SK-N-SH (cell line): Measurements from ENCODE around the gene PSMG4. TPM values are rescaled to one million over a fixed set of nuclear protein-coding genes. Genes with fewer than 3 reads are reported as not detected.

Experiments used
- CTCF ChIA-PET: fragments of 300-600, 350-600 bp; formaldehyde crosslinking; extraction: SDS; loops from one replicate; lab custom pipeline; 2021; lab: Yijun Ruan, JAX
- POLR2A ChIA-PET: fragments of 350-600 bp; sonication (Branson Sonifier 250); formaldehyde crosslinking; extraction: SDS; loops from one replicate; lab custom pipeline; 2020; ENCODE audit warnings: antibody characterized with exemption, inconsistent platforms; lab: Yijun Ruan, JAX
- DNase-seq: peaks from one replicate; pipeline ENCODE4 v3.0.0; 2012
- H2AFZ ChIP-seq: fragments of 200-600 bp; sonication (generic); 2 replicates; pipeline ENCODE4 v1.8.1; 2016; ENCODE audit warnings: antibody characterized with exemption, mild to moderate bottlenecking, low read depth
- H3F3A ChIP-seq: fragments of 200-600 bp; sonication (generic); replicated peaks from 2 replicates; pipeline ENCODE3; 2016; ENCODE audit warnings: antibody characterized with exemption, mild to moderate bottlenecking; ENCODE audit not compliant: insufficient read depth
- H3K27ac ChIP-seq, 2 experiments: fragments of 200-500 bp in 1 of 2; fragments of 200-600 bp in 1 of 2; sonication (Bioruptor generic) in 1 of 2; sonication (generic), shearing (Covaris generic) in 1 of 2; 2 replicates each; pipeline versions ENCODE4 v1.5.1 to v1.6.1; 2014 to 2016; ENCODE audit warnings: low read depth in 2 of 2, inconsistent platforms in 1 of 2, low read length in 1 of 2, mild to moderate bottlenecking in 1 of 2, mixed read lengths in 1 of 2
- H3K27me3 ChIP-seq: fragments of 200-600 bp; sonication (generic), shearing (Covaris generic); 2 replicates; pipeline ENCODE4 v1.6.1; 2016; ENCODE audit warnings: mixed run types; ENCODE audit not compliant: insufficient read depth
- H3K36me3 ChIP-seq, 2 experiments: fragments of 200-500 bp in 1 of 2; fragments of 200-600 bp in 1 of 2; sonication (Bioruptor generic) in 1 of 2; sonication (generic) in 1 of 2; replicated peaks in 1 of 2; 2 replicates each; pipeline versions ENCODE3 to v1.5.1; 2014 to 2016; ENCODE audit warnings: low read length in 1 of 2, mild to moderate bottlenecking in 1 of 2; ENCODE audit not compliant: insufficient read depth in 2 of 2, control insufficient read depth in 1 of 2
- H3K4me1 ChIP-seq, 2 experiments: fragments of 200-500 bp in 1 of 2; fragments of 200-600 bp in 1 of 2; sonication (Bioruptor generic) in 1 of 2; sonication (generic), shearing (Covaris generic) in 1 of 2; 2 replicates each; pipeline versions ENCODE4 v1.5.1 to v1.6.1; 2014 to 2016; ENCODE audit warnings: low read depth in 1 of 2, low read length in 1 of 2, mixed run types in 1 of 2; ENCODE audit not compliant: insufficient read depth in 2 of 2, control insufficient read depth in 1 of 2
- H3K4me2 ChIP-seq: fragments of 200-600 bp; sonication (generic), shearing (Covaris generic); 2 replicates; pipeline ENCODE4 v1.6.1; 2017; ENCODE audit warnings: mixed run types
- H3K4me3 ChIP-seq, 2 experiments: fragments of 200-500 bp in 1 of 2; fragments of 200-600 bp in 1 of 2; sonication (Bioruptor generic) in 1 of 2; sonication (generic), shearing (Covaris generic) in 1 of 2; 2 replicates each; pipeline versions ENCODE4 v1.5.1 to v1.8.1; 2014 to 2016; ENCODE audit warnings: low read depth in 2 of 2, inconsistent platforms in 1 of 2, low read length in 1 of 2, mild to moderate bottlenecking in 1 of 2, mixed read lengths in 1 of 2, moderate library complexity in 1 of 2
- H3K79me2 ChIP-seq: fragments of 200-600 bp; sonication (generic); 2 replicates; pipeline ENCODE4 v1.8.1; 2017; ENCODE audit warnings: mild to moderate bottlenecking; ENCODE audit not compliant: insufficient read depth
- H3K9ac ChIP-seq: fragments of 200-600 bp; sonication (generic); 2 replicates; pipeline ENCODE4 v1.6.1; 2017; ENCODE audit warnings: mixed run types
- H3K9me2 ChIP-seq: fragments of 200-600 bp; sonication (generic); 2 replicates; pipeline ENCODE4 v1.6.1; 2017; ENCODE audit warnings: mixed run types
- H3K9me3 ChIP-seq: fragments of 200-600 bp; sonication (generic); 2 replicates; pipeline ENCODE4 v1.6.1; 2017; ENCODE audit warnings: mixed run types, mild to moderate bottlenecking, moderate library complexity
- H4K20me1 ChIP-seq: fragments of 200-600 bp; sonication (generic); 2 replicates; pipeline ENCODE4 v1.6.1; 2017; ENCODE audit warnings: mild to moderate bottlenecking, mixed run types; ENCODE audit not compliant: insufficient read depth
- CHD2 ChIP-seq: fragments of 150-350 bp; IDR thresholded peaks from 2 replicates; pipeline ENCODE4 v1.6.1; 2018; ENCODE audit warnings: low read length; ENCODE audit not compliant: partially characterized antibody
- CTCF ChIP-seq: fragments of 200-600 bp; sonication (generic); IDR thresholded peaks from 2 replicates; pipeline ENCODE4 v1.6.1; 2017; ENCODE audit warnings: antibody characterized with exemption, mild to moderate bottlenecking, moderate library complexity
- ELF1 ChIP-seq: IDR thresholded peaks from 2 replicates; pipeline ENCODE4 v1.4.0; 2012
- EP300 ChIP-seq, 2 experiments: IDR thresholded peaks; 2 replicates each; pipeline versions ENCODE4 v1.4.0 to v1.6.1; 2012; ENCODE audit warnings: borderline replicate concordance in 1 of 2, low read depth in 1 of 2, low read length in 1 of 2
- FOXJ3 ChIP-seq: sonication (generic); formaldehyde crosslinking; IDR thresholded peaks from 2 replicates; pipeline ENCODE4 v1.5.1; 2020; ENCODE audit warnings: mild to moderate bottlenecking, missing genetic modification reagents
- JUND ChIP-seq: IDR thresholded peaks from 2 replicates; pipeline ENCODE4 v1.4.0; 2012
- NFIC ChIP-seq: IDR thresholded peaks from 2 replicates; pipeline ENCODE4 v1.4.0; 2012; ENCODE audit warnings: borderline replicate concordance
- POLR2AphosphoS5 ChIP-seq: IDR thresholded peaks from 2 replicates; pipeline ENCODE4 v1.6.1; 2012; ENCODE audit warnings: low read depth, low read length
- SIN3A ChIP-seq: IDR thresholded peaks from 2 replicates; pipeline ENCODE4 v1.6.1; 2012; ENCODE audit warnings: low read depth, mild to moderate bottlenecking, low read length, moderate library complexity, borderline replicate concordance
- USF1 ChIP-seq: IDR thresholded peaks from 2 replicates; pipeline ENCODE4 v1.4.0; 2012; ENCODE audit warnings: low read depth, borderline replicate concordance
- WGBS: methylation state at CpG from one replicate; pipeline ENCODE4 v1.1.6; 2017; ENCODE audit warnings: low lambda C conversion rate; 5-methylcytosine and 5-hydroxymethylcytosine counted together
- polyA plus RNA-seq, 3 experiments: library from polyadenylated mRNA; depleted of rRNA; stranded (reverse); fragments of >200 nt; gene quantifications; 2 replicates each; pipeline ENCODE4 v1.2.3, GENCODE V29; 2012

PSMG4 gene
- polyA plus RNA-seq, 1 of the 3 experiments (the other 2 are of a cell fraction): 61.3 TPM

- POLR2A ChIA-PET: no interaction called here
- TF ChIP-seq JUND (no peak), ELF1 (no peak), CHD2 (no peak), USF1 (no peak), NFIC (no peak), FOXJ3 (CRISPR knock-in tag) (no peak), SIN3A (no peak), EP300 (IDR thresholded peaks at IDR 0.05; ENCODE audit: borderline replicate concordance in 1 of 2, low read depth in 1 of 2, low read length in 1 of 2) (no peak)
- H4K20me1 ChIP-seq: no peaks in the 10 kb centered on the region
- H3K9me2 ChIP-seq: no peaks in the 10 kb centered on the region
- H3K79me2 ChIP-seq: no peaks in the 10 kb centered on the region
- no peak overlapping the region for H3K4me2 ChIP-seq
- no peak for DNase-seq
- H3F3A ChIP-seq: no peaks in the 10 kb centered on the region
- no peak overlapping the region for H2AFZ ChIP-seq
- CTCF ChIA-PET: interaction anchor here (0.9 to 6.3 kb wide), 4 partner anchors 9 to 21 kb away, joined by 3 to 25 read pairs (median 12); partner anchors contain the start of gene PSMG4
- no peak overlapping the region for H3K9ac ChIP-seq
- H3K27me3 ChIP-seq: no peaks in the 10 kb centered on the region
- WGBS: 94% methylated on average over 16 of the region's 24 CpGs
- no peak overlapping the region for H3K27ac ChIP-seq
- H3K4me1 ChIP-seq: peaks cover 0 to 7% of the 10 kb centered on the region in 2 experiments; a peak in 2 of 4 replicates
- H3K36me3 ChIP-seq: no peaks in the 10 kb centered on the region
- no peaks in the 10 kb centered on the region for H3K9me3 ChIP-seq
- no peak overlapping the region for H3K4me3 ChIP-seq
Measured at GRCh38 chr6:3237761-3238662, 20.7 kb upstream of the PSMG4 start.

- TF ChIP-seq POLR2AphosphoS5: no peak
- peak; percentile 25; the same call in 1 of the 2 replicates for TF ChIP-seq CTCF
- Histone ChIP-seq H3F3A (no peaks in the 10 kb centered on the region), H3K4me1 (no peaks in the 10 kb centered on the region; a peak in 1 of 4 replicates), H3K27ac (no peak overlapping the region), H3K9me3 (no peaks in the 10 kb centered on the region), H3K4me2 (no peak overlapping the region), H3K9me2 (no peaks in the 10 kb centered on the region), H3K79me2 (no peaks in the 10 kb centered on the region), H2AFZ (no peak overlapping the region), H3K36me3 (no peaks in the 10 kb centered on the region), H3K9ac (no peak overlapping the region), H3K4me3 (no peak overlapping the region), H4K20me1 (no peaks in the 10 kb centered on the region), H3K27me3 (no peaks in the 10 kb centered on the region)
- CTCF ChIA-PET: interaction anchor here (0.6 to 6.3 kb wide), 6 partner anchors 8 to 96 kb away, joined by 3 to 25 read pairs (median 4); partner anchors contain the start of gene PSMG4
- 89% methylated on average over 12 of the region's 13 CpGs for WGBS
- no peak for DNase-seq
- POLR2A ChIA-PET: interaction anchor here (0.9 to 1.0 kb wide), 2 partner anchors 8 to 10 kb away, joined by 3 read pairs; no protein-coding TSS in a partner anchor
Measured at GRCh38 chr6:3239110-3239830, 19.5 kb upstream of the PSMG4 start.
